ENCODE measurements around the gene ME2. TPM values are rescaled to one million over a fixed set of nuclear protein-coding genes. Genes with fewer than 3 reads are reported as not detected.

The ME2 gene
- total and polyA plus RNA-seq, 2 donors (not counting 3 experiments of a cell fraction or from before 2014, with no cell fraction given), result 28.6 to 42.4 TPM

DNA sequence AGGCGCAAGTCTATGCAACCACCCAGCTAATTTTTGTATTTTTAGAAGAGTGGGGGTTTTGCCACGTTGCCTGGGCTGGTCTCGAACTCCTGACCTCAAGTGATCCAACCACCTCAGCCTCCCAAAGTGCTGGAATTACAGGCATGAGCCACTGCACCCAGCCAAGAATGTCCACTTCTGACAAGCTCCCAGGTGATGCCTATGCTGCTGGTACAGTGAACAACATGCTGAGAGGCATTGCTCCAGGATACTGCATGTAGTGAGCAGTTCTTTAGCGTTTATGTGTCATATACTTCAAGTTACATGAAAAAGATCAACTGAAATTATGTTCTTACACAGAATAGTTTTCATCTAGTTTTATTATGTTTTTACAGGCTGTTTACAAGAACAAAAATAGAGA lies 71.7 kb downstream of the ME2 start:
- Histone ChIP-seq H3K9ac (replicated peaks; ENCODE audit: extremely low read depth, insufficient read depth, low read length) (no peak overlapping the region), H4K20me1 (replicated peaks; ENCODE audit: control insufficient read depth, extremely low read depth, insufficient read depth, low read length) (no peaks in the 10 kb centered on the region), H3K4me1 (ENCODE audit: control insufficient read depth, extremely low read depth, insufficient read depth, low read length) (no peaks in the 10 kb centered on the region), H3K27ac (ENCODE audit: insufficient read depth, low read depth, low read length) (no peak overlapping the region), H2AFZ (ENCODE audit: low read depth, low read length) (no peak overlapping the region), H3K9me1 (replicated peaks; ENCODE audit: control insufficient read depth, extremely low read depth, insufficient read depth, low read length) (no peaks in the 10 kb centered on the region), H3K9me3 (replicated peaks; ENCODE audit: control insufficient read depth, insufficient read depth, low read length) (no peaks in the 10 kb centered on the region), H3K4me2 (ENCODE audit: insufficient read depth, low read length) (no peak overlapping the region), H3K4me3 (replicated peaks in 1 of 3; ENCODE audit: insufficient read depth in 1 of 3, low read depth in 1 of 3, low read length in 3 of 3) (no peak overlapping the region), H3K27me3 (ENCODE audit: control insufficient read depth in 2 of 2, insufficient read depth in 2 of 2, low read length in 2 of 2) (no peaks in the 10 kb centered on the region), H3K79me2 (ENCODE audit: control insufficient read depth, insufficient read depth, low read length) (no peaks in the 10 kb centered on the region), H3K36me3 (ENCODE audit: control insufficient read depth in 2 of 2, extremely low read depth in 1 of 2, insufficient read depth in 2 of 2, low read length in 2 of 2) (no peaks in the 10 kb centered on the region)
- POLR2A ChIA-PET, result no interaction called here
- intact Hi-C loops (cut with micrococcal nuclease), result no loop called here
- TF ChIP-seq POLR2AphosphoS5 (IDR thresholded peaks at IDR 0.05; ENCODE audit: insufficient read depth, low read depth, low read length), result no peak
- TF ChIP-seq, protein P1, sequence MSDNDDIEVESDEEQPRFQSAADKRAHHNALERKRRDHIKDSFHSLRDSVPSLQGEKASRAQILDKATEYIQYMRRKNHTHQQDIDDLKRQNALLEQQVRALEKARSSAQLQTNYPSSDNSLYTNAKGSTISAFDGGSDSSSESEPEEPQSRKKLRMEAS (IDR thresholded peaks at IDR 0.05; ENCODE audit: insufficient read depth, insufficient read length), result no peak
- no peak for DNase-seq (ENCODE audit: low read depth, low spot score)
- CTCF ChIA-PET, result no interaction called here
- dilution Hi-C loops (cut with MboI; ENCODE audit: extremely low pct_ligation_motif_present, low sequenced_read_pairs), result no loop called here
- no peak for FAIRE-seq
- no TSS peak for BruUV-seq (replicated peaks)

DNA sequence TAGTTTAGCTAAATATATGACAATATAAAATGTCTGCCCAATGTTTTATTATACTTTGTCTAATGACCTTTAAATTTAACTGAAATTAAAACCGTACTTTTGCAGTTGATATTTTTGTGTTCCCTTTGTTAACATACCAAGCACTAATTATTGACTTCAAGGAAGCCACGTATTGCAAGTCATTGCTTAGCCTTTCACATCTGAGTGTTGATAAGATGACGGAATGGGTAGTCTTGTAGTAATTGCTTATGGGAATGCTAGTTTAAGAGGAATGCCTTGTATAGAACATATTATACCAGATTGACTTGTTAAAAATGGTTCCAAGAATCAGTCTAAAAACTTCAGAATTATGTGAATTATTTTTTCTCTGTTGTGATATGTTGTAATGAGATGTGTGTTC lies 74.9 kb downstream of the ME2 start:
- dilution Hi-C loops (cut with MboI; ENCODE audit: extremely low pct_ligation_motif_present, low sequenced_read_pairs), result no loop called here
- no peak overlapping the region for H3K4me2 ChIP-seq (ENCODE audit: insufficient read depth, low read length)
- no peaks in the 10 kb centered on the region for H3K4me1 ChIP-seq (ENCODE audit: control insufficient read depth, extremely low read depth, insufficient read depth, low read length)
- DNase-seq (ENCODE audit: low read depth, low spot score) (no peak), FAIRE-seq (no peak)
- no peak overlapping the region for H3K9ac ChIP-seq (replicated peaks; ENCODE audit: extremely low read depth, insufficient read depth, low read length)
- H3K36me3 ChIP-seq (ENCODE audit: control insufficient read depth in 2 of 2, extremely low read depth in 1 of 2, insufficient read depth in 2 of 2, low read length in 2 of 2), result no peaks in the 10 kb centered on the region
- no peaks in the 10 kb centered on the region for H3K9me3 ChIP-seq (replicated peaks; ENCODE audit: control insufficient read depth, insufficient read depth, low read length)
- H3K4me3 ChIP-seq (replicated peaks in 1 of 3; ENCODE audit: insufficient read depth in 1 of 3, low read depth in 1 of 3, low read length in 3 of 3), result no peak overlapping the region
- H4K20me1 ChIP-seq (replicated peaks; ENCODE audit: control insufficient read depth, extremely low read depth, insufficient read depth, low read length), result no peaks in the 10 kb centered on the region
- CTCF ChIA-PET, result no interaction called here
- TF ChIP-seq POLR2AphosphoS5 (IDR thresholded peaks at IDR 0.05; ENCODE audit: insufficient read depth, low read depth, low read length) (no peak), MYC (IDR thresholded peaks at IDR 0.05; ENCODE audit: low read depth, low read length) (no peak), JUN (IDR thresholded peaks at IDR 0.05; ENCODE audit: borderline replicate concordance, insufficient read depth, insufficient read length, low read depth) (no peak), GATA2 (IDR thresholded peaks at IDR 0.05; ENCODE audit: insufficient read depth, insufficient read length, low read depth, low read length) (no peak), FOS (IDR thresholded peaks at IDR 0.05; ENCODE audit: borderline replicate concordance, insufficient read depth, low read length) (no peak), EZH2 (IDR thresholded peaks at IDR 0.05; ENCODE audit: borderline replicate concordance, low read depth, low read length, severe bottlenecking) (no peak)
- TF ChIP-seq, protein P2, sequence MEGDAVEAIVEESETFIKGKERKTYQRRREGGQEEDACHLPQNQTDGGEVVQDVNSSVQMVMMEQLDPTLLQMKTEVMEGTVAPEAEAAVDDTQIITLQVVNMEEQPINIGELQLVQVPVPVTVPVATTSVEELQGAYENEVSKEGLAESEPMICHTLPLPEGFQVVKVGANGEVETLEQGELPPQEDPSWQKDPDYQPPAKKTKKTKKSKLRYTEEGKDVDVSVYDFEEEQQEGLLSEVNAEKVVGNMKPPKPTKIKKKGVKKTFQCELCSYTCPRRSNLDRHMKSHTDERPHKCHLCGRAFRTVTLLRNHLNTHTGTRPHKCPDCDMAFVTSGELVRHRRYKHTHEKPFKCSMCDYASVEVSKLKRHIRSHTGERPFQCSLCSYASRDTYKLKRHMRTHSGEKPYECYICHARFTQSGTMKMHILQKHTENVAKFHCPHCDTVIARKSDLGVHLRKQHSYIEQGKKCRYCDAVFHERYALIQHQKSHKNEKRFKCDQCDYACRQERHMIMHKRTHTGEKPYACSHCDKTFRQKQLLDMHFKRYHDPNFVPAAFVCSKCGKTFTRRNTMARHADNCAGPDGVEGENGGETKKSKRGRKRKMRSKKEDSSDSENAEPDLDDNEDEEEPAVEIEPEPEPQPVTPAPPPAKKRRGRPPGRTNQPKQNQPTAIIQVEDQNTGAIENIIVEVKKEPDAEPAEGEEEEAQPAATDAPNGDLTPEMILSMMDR (IDR thresholded peaks at IDR 0.05; ENCODE audit: extremely low read depth in 1 of 2, insufficient read depth in 1 of 2, low read depth in 1 of 2, low read length in 2 of 2), result no peak
- no peak overlapping the region for H3K27ac ChIP-seq (ENCODE audit: insufficient read depth, low read depth, low read length)
- H2AFZ ChIP-seq (ENCODE audit: low read depth, low read length), result no peak overlapping the region
- H3K79me2 ChIP-seq (ENCODE audit: control insufficient read depth, insufficient read depth, low read length), result no peaks in the 10 kb centered on the region
- POLR2A ChIA-PET, result no interaction called here
- no peaks in the 10 kb centered on the region for H3K9me1 ChIP-seq (replicated peaks; ENCODE audit: control insufficient read depth, extremely low read depth, insufficient read depth, low read length)
- intact Hi-C loops (cut with micrococcal nuclease), result no loop called here
- BruUV-seq (replicated peaks), result no TSS peak
- H3K27me3 ChIP-seq (ENCODE audit: control insufficient read depth in 2 of 2, insufficient read depth in 2 of 2, low read length in 2 of 2), result peaks cover 0 to 5% of the 10 kb centered on the region in 2 experiments

All from endothelial cell of umbilical vein (primary cell).